Measurements from ENCODE around the gene CHD9NB. TPM values are rescaled to one million over a fixed set of nuclear protein-coding genes. Genes with fewer than 3 reads are reported as not detected.

The CHD9NB gene
- total RNA-seq, 3 donors from 2014 or later, result 1.3 to 16.4 (median 3.3) TPM

GRCh38 chr16:53061256-53061655 lies 8.6 kb upstream of the CHD9NB start:
- Histone ChIP-seq H3K4me1 (peaks cover 0 to 12% of the 10 kb centered on the region in 2 donors), H3K27ac (peak overlapping the region; percentile 26 to 66), H3K36me3 (no peaks in the 10 kb centered on the region), H3K27me3 (no peaks in the 10 kb centered on the region), H3K4me3 (no peak overlapping the region), H3K9me3 (no peaks in the 10 kb centered on the region)
- TF ChIP-seq POLR2AphosphoS5 (IDR thresholded peaks at IDR 0.05) (no peak), CTCF (IDR thresholded peaks at IDR 0.05) (no peak), POLR2A (IDR thresholded peaks at IDR 0.05) (no peak)
- no peak for DNase-seq (ENCODE audit: low spot score in 2 of 2)
- intact Hi-C loops (cut with DNase I; ENCODE audit: low total_unique reads), result no loop called here

- Histone ChIP-seq H3K27me3 (no peaks in the 10 kb centered on the region), H3K9me3 (no peaks in the 10 kb centered on the region), H3K4me1 (peaks cover 0 to 12% of the 10 kb centered on the region in 2 donors), H3K36me3 (no peaks in the 10 kb centered on the region), H3K27ac (no peak overlapping the region), H3K4me3 (no peak overlapping the region)
- DNase-seq (ENCODE audit: low spot score in 2 of 2), result no peak
- no peak for TF ChIP-seq POLR2A (IDR thresholded peaks at IDR 0.05)
- no peak for TF ChIP-seq CTCF (IDR thresholded peaks at IDR 0.05)
- no peak for TF ChIP-seq POLR2AphosphoS5 (IDR thresholded peaks at IDR 0.05)
- intact Hi-C loops (cut with DNase I; ENCODE audit: low total_unique reads), result no loop called here
Measured at GRCh38 chr16:53059672-53060071, 7.0 kb upstream of the CHD9NB start.

- Histone ChIP-seq H3K36me3 (no peaks in the 10 kb centered on the region), H3K9me3 (no peaks in the 10 kb centered on the region), H3K4me1 (peaks cover 0 to 12% of the 10 kb centered on the region in 2 donors), H3K27me3 (no peaks in the 10 kb centered on the region), H3K27ac (peak overlapping the region in 1 of 2 donors; percentile 45), H3K4me3 (no peak overlapping the region)
- TF ChIP-seq CTCF (IDR thresholded peaks at IDR 0.05) (no peak), POLR2A (IDR thresholded peaks at IDR 0.05) (no peak), POLR2AphosphoS5 (IDR thresholded peaks at IDR 0.05) (no peak)
- intact Hi-C loops (cut with DNase I; ENCODE audit: low total_unique reads), result no loop called here
- DNase-seq (ENCODE audit: low spot score in 2 of 2), result no peak
Measured at GRCh38 chr16:53058882-53059281, 6.2 kb upstream of the CHD9NB start.

- TF ChIP-seq CTCF (IDR thresholded peaks at IDR 0.05) (no peak), POLR2AphosphoS5 (IDR thresholded peaks at IDR 0.05) (no peak), POLR2A (IDR thresholded peaks at IDR 0.05) (no peak)
- peaks cover 0 to 12% of the 10 kb centered on the region in 2 donors for H3K4me1 ChIP-seq
- no peaks in the 10 kb centered on the region for H3K27me3 ChIP-seq
- H3K27ac ChIP-seq, result peak overlapping the region in 1 of 2 donors; percentile 45
- DNase-seq (ENCODE audit: low spot score in 2 of 2), result no peak
- intact Hi-C loops (cut with DNase I; ENCODE audit: low total_unique reads), result no loop called here
- no peaks in the 10 kb centered on the region for H3K9me3 ChIP-seq
- H3K4me3 ChIP-seq, result no peak overlapping the region
- no peaks in the 10 kb centered on the region for H3K36me3 ChIP-seq
Measured at GRCh38 chr16:53058441-53058840, 5.7 kb upstream of the CHD9NB start.

GRCh38 chr16:53057658-53058057 lies 5.0 kb upstream of the CHD9NB start:
- Histone ChIP-seq H3K27me3 (no peaks in the 10 kb centered on the region), H3K4me3 (no peak overlapping the region), H3K27ac (no peak overlapping the region), H3K9me3 (no peaks in the 10 kb centered on the region), H3K4me1 (peaks cover 0 to 12% of the 10 kb centered on the region in 2 donors), H3K36me3 (no peaks in the 10 kb centered on the region)
- TF ChIP-seq POLR2A (IDR thresholded peaks at IDR 0.05) (no peak), CTCF (IDR thresholded peaks at IDR 0.05) (no peak), POLR2AphosphoS5 (IDR thresholded peaks at IDR 0.05) (no peak)
- DNase-seq (ENCODE audit: low spot score in 2 of 2), result no peak
- intact Hi-C loops (cut with DNase I; ENCODE audit: low total_unique reads), result no loop called here

All from breast epithelium (tissue), 4 donors.